Measurements from ENCODE around the gene STRA6.

GRCh38 chr15:74165461-74165860, 37.1 kb downstream of the STRA6 start:
- no peak for TF ChIP-seq EP300 (IDR thresholded peaks at IDR 0.05; ENCODE audit: borderline replicate concordance in 1 of 2, low read depth in 2 of 2, low read length in 2 of 2)
- no peak for TF ChIP-seq CTCF (IDR thresholded peaks at IDR 0.05; ENCODE audit: control extremely low read depth in 1 of 3, insufficient read depth in 1 of 3, low read depth in 1 of 3, low read length in 3 of 3)
- no peak for TF ChIP-seq TAF7 (optimal IDR thresholded peaks at IDR 0.05; ENCODE audit: borderline replicate concordance, low read depth, low read length)
- no peak for TF ChIP-seq EZH2 (IDR thresholded peaks at IDR 0.05; ENCODE audit: low read depth, low read length, severe bottlenecking)
- TF ChIP-seq SP1 (IDR thresholded peaks at IDR 0.05; ENCODE audit: low read depth, low read length) = no peak
- TF ChIP-seq, protein P1, sequence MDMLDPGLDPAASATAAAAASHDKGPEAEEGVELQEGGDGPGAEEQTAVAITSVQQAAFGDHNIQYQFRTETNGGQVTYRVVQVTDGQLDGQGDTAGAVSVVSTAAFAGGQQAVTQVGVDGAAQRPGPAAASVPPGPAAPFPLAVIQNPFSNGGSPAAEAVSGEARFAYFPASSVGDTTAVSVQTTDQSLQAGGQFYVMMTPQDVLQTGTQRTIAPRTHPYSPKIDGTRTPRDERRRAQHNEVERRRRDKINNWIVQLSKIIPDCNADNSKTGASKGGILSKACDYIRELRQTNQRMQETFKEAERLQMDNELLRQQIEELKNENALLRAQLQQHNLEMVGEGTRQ (IDR thresholded peaks at IDR 0.05; ENCODE audit: low read length) = no peak
- TF ChIP-seq POLR2A (IDR thresholded peaks at IDR 0.05; ENCODE audit: control extremely low read depth in 1 of 2, low read depth in 2 of 2, low read length in 2 of 2) = no peak
- TF ChIP-seq POLR2AphosphoS5 (IDR thresholded peaks at IDR 0.05; ENCODE audit: low read depth, low read length) = no peak
- TF ChIP-seq CTBP2 (IDR thresholded peaks at IDR 0.05; ENCODE audit: borderline replicate concordance, insufficient read depth, insufficient read length, low read length) = no peak
- TF ChIP-seq TAF1 (IDR thresholded peaks at IDR 0.05; ENCODE audit: low read depth, low read length) = no peak

Data from H1 (cell line).